Measurements from ENCODE around the gene DOCK10.

- TF ChIP-seq CTCF (IDR thresholded peaks at IDR 0.05) (no peak), EP300 (IDR thresholded peaks at IDR 0.05) (no peak)
Measured at GRCh38 chr2:224775647-224776046, 266.6 kb downstream of the DOCK10 start.

Data from stomach (tissue), 4 donors.